Transverse colon (tissue), 4 donors: ENCODE results near the gene PELI3. TPM values are rescaled to one million over a fixed set of nuclear protein-coding genes. Genes with fewer than 3 reads are reported as not detected.
"Not testable (repeated sequence)": the region's sequence is repeated elsewhere in the genome, so short reads cannot be mapped to it uniquely, and the experiment has no call there.

Experiments used
- DNase-seq: peaks from one replicate; pipeline ENCODE4 v3.0.0-alpha.2; 2019
- H3K27ac ChIP-seq, 4 donors: fragments of 200-600 bp; sonication (generic); 2 replicates each; pipeline ENCODE4 v1.5.1; 2016 to 2018; ENCODE audit warnings: inconsistent platforms in 4 of 4
- H3K27me3 ChIP-seq: fragments of 200-600 bp; sonication (generic); 2 replicates; pipeline ENCODE4 v1.5.1; 2017; ENCODE audit warnings: inconsistent platforms
- H3K36me3 ChIP-seq, 4 donors: fragments of 200-600 bp; sonication (generic); 2 replicates each; pipeline ENCODE4 v1.5.1; 2017 to 2019; ENCODE audit warnings: inconsistent platforms in 4 of 4
- H3K4me1 ChIP-seq, 4 donors: fragments of 200-600 bp; sonication (generic); 2 replicates each; pipeline ENCODE4 v1.5.1; 2017 to 2020; ENCODE audit warnings: inconsistent platforms in 4 of 4
- H3K4me3 ChIP-seq, 4 donors: fragments of 200-600 bp; sonication (generic); 1 replicate in 1 of 4; 2 replicates in 3 of 4; pipeline versions ENCODE4 v1.5.1 to v1.6.1; 2017 to 2019; ENCODE audit warnings: inconsistent platforms in 4 of 4
- H3K9me3 ChIP-seq, 2 donors: fragments of 200-600 bp; sonication (generic); 2 replicates each; pipeline ENCODE4 v1.5.1; 2017 to 2019; ENCODE audit warnings: inconsistent platforms in 2 of 2
- CTCF ChIP-seq, 5 experiments: fragments of 200-600 bp in 3 of 5; fragments of 450-650 bp in 2 of 5; sonication (generic) in 3 of 5; IDR thresholded peaks; 1 replicate in 2 of 5; 2 replicates in 3 of 5; pipeline ENCODE4 v1.5.1; 2016 to 2017; ENCODE audit warnings: antibody characterized with exemption in 5 of 5, inconsistent platforms in 3 of 5, mild to moderate bottlenecking in 2 of 5, moderate library complexity in 1 of 5
- EP300 ChIP-seq: sonication (generic); formaldehyde crosslinking; IDR thresholded peaks from one replicate; pipeline ENCODE4 v1.6.1; 2017; ENCODE audit warnings: antibody characterized with exemption, low read depth
- POLR2A ChIP-seq: fragments of 450-650 bp; IDR thresholded peaks from one replicate; pipeline ENCODE4 v1.6.1; 2016; ENCODE audit warnings: antibody characterized with exemption, mild to moderate bottlenecking, moderate library complexity
- POLR2AphosphoS5 ChIP-seq, 3 donors: sonication (generic); formaldehyde crosslinking; IDR thresholded peaks; one replicate each; pipeline ENCODE4 v1.6.1; 2016; ENCODE audit warnings: antibody characterized with exemption in 3 of 3
- WGBS, 2 donors: methylation state at CpG; one replicate each; pipeline ENCODE4 v1.1.5; 2018; ENCODE audit warnings: low coverage in 1 of 2; 5-methylcytosine and 5-hydroxymethylcytosine counted together
- in situ Hi-C, 4 donors: fragments of 200-750 bp; cut with MboI; loops; one replicate each; pipeline versions ENCODE4 v1.15.0 to v1.15.1; 2017; ENCODE audit warnings: low sequenced_read_pairs in 3 of 4, low pct_ligation_motif_present in 1 of 4, low pct_unique_long_range_greater_than_20kb in 1 of 4
- intact Hi-C: fragments of 100-400 bp; cut with DNase I; formaldehyde crosslinking; loops from one replicate; pipeline ENCODE4 v1.15.1; 2023; ENCODE audit warnings: low total_unique reads
- total RNA-seq, 4 donors: library from RNA; depleted of rRNA; stranded (reverse); fragments of >200 nt; gene quantifications; one replicate each; pipeline ENCODE4 v1.1.0, GENCODE V29; 2016

Gene PELI3
- total RNA-seq, 4 donors from 2014 or later, result 1.2 to 14.2 (median 7.8) TPM

GRCh38 chr11:66462911-66463310 lies 3.8 kb upstream of the PELI3 start:
- 88 to 95% methylated on average over 3 of the region's 3 CpGs for WGBS, 2 donors
- no peaks in the 10 kb centered on the region for H3K36me3 ChIP-seq
- no peaks in the 10 kb centered on the region for H3K27me3 ChIP-seq
- H3K9me3 ChIP-seq, result no peaks in the 10 kb centered on the region
- no peak overlapping the region for H3K27ac ChIP-seq
- peaks cover 7 to 16% (median 11%) of the 10 kb centered on the region in 4 donors for H3K4me1 ChIP-seq
- in situ Hi-C loops (no loop called here), intact Hi-C loops (no loop called here)
- no peak overlapping the region for H3K4me3 ChIP-seq
- no peak for TF ChIP-seq POLR2AphosphoS5 (IDR thresholded peaks at IDR 0.05)
- TF ChIP-seq EP300, result no peak
- TF ChIP-seq CTCF (IDR thresholded peaks at IDR 0.05), result no peak
- no peak for TF ChIP-seq POLR2A
- no peak for DNase-seq

GRCh38 chr11:66464116-66464515 lies 2.6 kb upstream of the PELI3 start:
- in situ Hi-C loops, DNase-seq, H3K27me3 ChIP-seq, H3K27ac ChIP-seq, H3K9me3 ChIP-seq, H3K36me3 ChIP-seq, intact Hi-C loops, H3K4me3 ChIP-seq: not testable (repeated sequence)
- WGBS, 2 donors, result 70 to 77% methylated on average over 5 of the region's 5 CpGs
- peaks cover 9 to 20% (median 14%) of the 10 kb centered on the region in 4 donors for H3K4me1 ChIP-seq

GRCh38 chr11:66464916-66465315 lies 1.8 kb upstream of the PELI3 start:
- Histone ChIP-seq H3K36me3 (no peaks in the 10 kb centered on the region), H3K9me3 (no peaks in the 10 kb centered on the region), H3K27ac (no peak overlapping the region), H3K4me1 (peaks cover 9 to 20% (median 14%) of the 10 kb centered on the region in 4 donors), H3K27me3 (no peaks in the 10 kb centered on the region), H3K4me3 (no peak overlapping the region)
- 100% methylated on average over 1 of the region's 1 CpG; no CpG with 5 or more reads in 1 of the 2 donors for WGBS, 2 donors
- in situ Hi-C loops, result no loop called here
- TF ChIP-seq EP300 (no peak), POLR2AphosphoS5 (IDR thresholded peaks at IDR 0.05) (no peak), POLR2A (no peak), CTCF (IDR thresholded peaks at IDR 0.05) (no peak)
- intact Hi-C loops, result no loop called here
- DNase-seq, result no peak

- no peak for DNase-seq
- 54 to 63% methylated on average over 6 to 19 of the region's 19 CpGs for WGBS, 2 donors
These were observed 1.1 kb upstream of the PELI3 start for GRCh38 chr11:66465373-66466224.

More at GRCh38 chr11:66465373-66466224, 1.1 kb upstream of the PELI3 start:
- intact Hi-C loops, result no loop called here
- H3K27ac ChIP-seq, result peak overlapping the region; percentile 76 to 80 (median 76)
- H3K9me3 ChIP-seq, result no peaks in the 10 kb centered on the region
- peaks cover 9 to 20% (median 14%) of the 10 kb centered on the region in 4 donors for H3K4me1 ChIP-seq
- peak overlapping the region in 3 of 4 donors; percentile 57 to 79 (median 69) for H3K4me3 ChIP-seq
- H3K27me3 ChIP-seq, result no peaks in the 10 kb centered on the region
- no peak for TF ChIP-seq CTCF (IDR thresholded peaks at IDR 0.05)
- no peak for TF ChIP-seq EP300
- no peak for TF ChIP-seq POLR2AphosphoS5 (IDR thresholded peaks at IDR 0.05)
- TF ChIP-seq POLR2A, result no peak
- in situ Hi-C loops, result no loop called here
- H3K36me3 ChIP-seq, result no peaks in the 10 kb centered on the region
